Placental pericyte (primary cell): ENCODE results near the gene APOL1. TPM values are rescaled to one million over a fixed set of nuclear protein-coding genes. Genes with fewer than 3 reads are reported as not detected.

Source experiments
- small RNA-seq: library from RNA; depleted of rRNA; stranded (forward); fragments of <200 nt; gene quantifications from one replicate; pipeline ENCODE3, GENCODE V24; 2012; ENCODE audit warnings: low replicate concordance
- total RNA-seq: library from RNA; depleted of rRNA; stranded (reverse); fragments of >200 nt; gene quantifications from 2 replicates; pipeline ENCODE4 v1.2.3, GENCODE V29; 2012

The APOL1 gene, protein sequence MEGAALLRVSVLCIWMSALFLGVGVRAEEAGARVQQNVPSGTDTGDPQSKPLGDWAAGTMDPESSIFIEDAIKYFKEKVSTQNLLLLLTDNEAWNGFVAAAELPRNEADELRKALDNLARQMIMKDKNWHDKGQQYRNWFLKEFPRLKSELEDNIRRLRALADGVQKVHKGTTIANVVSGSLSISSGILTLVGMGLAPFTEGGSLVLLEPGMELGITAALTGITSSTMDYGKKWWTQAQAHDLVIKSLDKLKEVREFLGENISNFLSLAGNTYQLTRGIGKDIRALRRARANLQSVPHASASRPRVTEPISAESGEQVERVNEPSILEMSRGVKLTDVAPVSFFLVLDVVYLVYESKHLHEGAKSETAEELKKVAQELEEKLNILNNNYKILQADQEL
- 9.3 and 31.3 TPM in 2 replicates for total RNA-seq

DNA sequence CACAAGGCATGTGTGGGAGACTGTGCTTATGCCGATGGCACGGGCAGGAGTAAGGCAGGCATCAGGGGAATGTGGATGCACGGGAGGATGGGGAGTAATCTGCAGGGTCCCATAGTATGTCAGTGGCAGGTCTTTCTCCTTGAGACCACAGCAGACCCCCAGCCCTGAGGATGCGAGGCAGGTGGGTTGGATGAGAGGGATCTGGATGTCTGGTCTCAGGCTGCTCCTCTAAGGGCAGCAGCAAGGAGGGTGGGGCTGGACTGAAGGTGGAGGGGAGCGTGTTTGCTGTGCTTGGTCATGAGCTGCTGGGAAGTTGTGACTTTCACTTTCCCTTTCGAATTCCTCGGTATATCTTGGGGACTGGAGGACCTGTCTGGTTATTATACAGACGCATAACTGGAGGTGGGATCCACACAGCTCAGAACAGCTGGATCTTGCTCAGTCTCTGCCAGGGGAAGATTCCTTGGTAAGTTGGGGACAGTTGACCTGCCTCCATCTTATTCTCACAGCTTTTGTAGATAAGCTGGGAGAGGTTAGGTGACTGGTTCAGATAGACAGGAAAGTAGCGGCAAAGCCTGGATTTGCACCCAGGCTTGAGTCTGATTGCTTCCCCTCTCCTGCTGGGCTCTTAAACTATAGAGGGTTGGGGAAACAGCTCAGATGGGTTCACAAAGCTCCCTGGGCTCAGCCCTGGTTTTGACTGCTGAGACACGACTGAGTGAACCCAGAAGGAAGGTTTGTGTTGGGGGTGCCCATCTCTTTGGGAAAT, at the start of gene APOL1:
Gene APOL1 (plus strand): TSS at position 380 of the 769 bp plus-strand sequence. CDS start 1,823 bp downstream, outside the sequence.

DNA sequence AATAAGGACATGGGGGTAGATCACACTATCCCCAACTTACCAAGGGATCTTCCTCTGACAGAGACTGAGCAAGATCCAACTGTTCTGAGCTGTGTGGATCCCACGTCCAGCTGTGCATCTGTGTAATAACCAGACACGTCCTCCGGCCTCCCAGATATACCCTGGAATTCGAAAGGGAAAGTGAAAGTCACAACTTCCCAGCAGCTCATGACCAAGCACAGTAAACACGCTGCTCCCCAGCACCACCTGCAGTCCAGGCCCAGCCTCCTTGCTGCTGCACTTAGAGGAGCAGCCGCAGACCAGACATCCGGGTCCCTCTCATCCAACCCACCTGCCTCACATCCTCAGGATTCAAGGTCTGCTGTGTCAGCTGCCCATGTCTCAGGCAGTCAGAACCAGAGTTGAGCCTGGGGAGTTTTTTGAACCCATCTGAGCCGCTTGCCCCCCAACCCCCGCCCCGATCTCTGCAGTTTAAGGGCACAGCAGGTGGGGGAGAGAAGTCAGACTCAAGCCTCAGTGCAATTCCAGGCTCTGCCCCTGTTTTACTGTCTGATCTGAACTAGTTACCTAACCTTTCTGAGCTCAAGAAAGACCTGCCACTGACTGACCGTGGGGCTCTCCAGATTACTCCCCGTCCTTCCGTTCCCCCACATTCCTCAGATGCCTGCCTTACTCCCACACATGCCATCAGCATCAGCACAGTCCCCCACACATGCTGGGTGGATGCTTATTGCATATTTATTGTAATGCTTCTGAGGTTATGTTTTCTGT, 13.3 kb upstream of the APOL1 start, which contains the start of gene APOL2:
Gene APOL2 (minus strand): TSS at position 127 of the 771 bp plus-strand sequence. CDS start 6,365 bp downstream, outside the sequence.

Small RNA genes lying within 50 kb of the gene (small RNA-seq; reads per million reads assigned to genes)
- not detected for gene MIR6819

Other genes starting within 250 kb of the APOL1 start
- 107 and 205 TPM in 2 replicates for gene RBFOX2, start 224.3 kb upstream of the APOL1 start, total RNA-seq
- 11.6 and 11.9 TPM in 2 replicates for gene APOL3, start 92.4 kb upstream of the APOL1 start, total RNA-seq
- gene APOL4, start 51.3 kb upstream of the APOL1 start, total RNA-seq: under 0.01 and 0.44 TPM in 2 replicates
- gene APOL2, start 13.6 kb upstream of the APOL1 start, total RNA-seq: 51.0 and 62.9 TPM in 2 replicates
- 1,033 and 1,337 TPM in 2 replicates for gene MYH9, start 134.8 kb downstream of the APOL1 start, total RNA-seq
- gene TXN2, start 228.5 kb downstream of the APOL1 start, total RNA-seq: 34.5 and 42.7 TPM in 2 replicates